HepG2 (cell line): ENCODE measurements around the gene SLC25A1. TPM values are rescaled to one million over a fixed set of nuclear protein-coding genes. Genes with fewer than 3 reads are reported as not detected.

ENCODE experiments used
- ATAC-seq: fragments of 200-7000 bp; cut with Tn5 transposase; 3 replicates; pipeline ENCODE4 v1.9.1; 2020; ENCODE audit warnings: mild to moderate bottlenecking, moderate library complexity
- BruUV-seq: library from RNA; stranded (reverse); fragments of 400-500 nt; replicated peaks from 2 replicates; lab custom pipeline; 2021; lab: Mats Ljungman, UMichigan
- CTCF ChIA-PET: fragments of 300-600 bp; formaldehyde crosslinking; extraction: SDS; loops from one replicate; lab custom pipeline; 2021; ENCODE audit warnings: low total read pairs, inconsistent platforms, low intra/inter-chr PET ratio; lab: Yijun Ruan, JAX
- POLR2A ChIA-PET: fragments of 350-600 bp; sonication (Branson Sonifier 250); formaldehyde crosslinking; loops from one replicate; lab custom pipeline; 2020; ENCODE audit warnings: antibody characterized with exemption, inconsistent platforms; lab: Yijun Ruan, JAX
- DNase-seq: peaks from one replicate; pipeline ENCODE4 v3.0.0-alpha.2; 2015; ENCODE audit warnings: low spot score
- FAIRE-seq: peaks from 3 replicates; lab custom pipeline; 2011; peaks lifted over from hg19 to GRCh38; lab: Jason Lieb, UNC
- H2AFZ ChIP-seq: one replicate; pipeline ENCODE4 v1.6.1; 2011; ENCODE audit warnings: low read length, inconsistent platforms
- H3K27ac ChIP-seq: fragments of 300-600 bp; 3 replicates; pipeline ENCODE4 v1.8.0; 2011; ENCODE audit warnings: mixed run types, mild to moderate bottlenecking, mixed read lengths, low read length, inconsistent platforms; ENCODE audit not compliant: insufficient read depth; ENCODE audit errors: extremely low read length
- H3K27me3 ChIP-seq, 2 experiments: fragments of 200-600 bp in 1 of 2; 2 replicates in 1 of 2; 3 replicates in 1 of 2; pipeline versions ENCODE4 v1.6.0 to v1.8.0; 2011; ENCODE audit warnings: low read length in 2 of 2, mild to moderate bottlenecking in 2 of 2, moderate library complexity in 2 of 2, inconsistent platforms in 1 of 2; ENCODE audit not compliant: insufficient read depth in 2 of 2, control insufficient read depth in 1 of 2
- H3K36me3 ChIP-seq, 2 experiments: fragments of 200-600 bp in 1 of 2; replicated peaks in 1 of 2; 2 replicates in 1 of 2; 3 replicates in 1 of 2; pipeline versions ENCODE4 v1.5.1 to v1.8.0; 2011; ENCODE audit warnings: low read length in 2 of 2, inconsistent platforms in 1 of 2; ENCODE audit not compliant: insufficient read depth in 2 of 2, control insufficient read depth in 1 of 2
- H3K4me1 ChIP-seq: 2 replicates; pipeline ENCODE4 v1.5.1; 2012; ENCODE audit warnings: low read length, inconsistent platforms; ENCODE audit not compliant: insufficient read depth
- H3K4me2 ChIP-seq: 2 replicates; pipeline ENCODE4 v1.6.0; 2011; ENCODE audit warnings: low read depth, low read length, inconsistent platforms
- H3K4me3 ChIP-seq, 3 experiments: fragments of 200-600 bp in 1 of 3; sonication (generic), shearing (Covaris generic) in 1 of 3; replicated peaks in 1 of 3; 2 replicates each; pipeline ENCODE4 v1.5.1; 2011 to 2016; ENCODE audit warnings: low read length in 3 of 3, inconsistent platforms in 2 of 3, low read depth in 2 of 3, mild to moderate bottlenecking in 2 of 3, control low read depth in 1 of 3, mixed read lengths in 1 of 3; ENCODE audit not compliant: insufficient read depth in 1 of 3
- H3K79me2 ChIP-seq: one replicate; pipeline ENCODE4 v1.6.1; 2011; ENCODE audit warnings: low read length, inconsistent platforms; ENCODE audit not compliant: insufficient read depth
- H3K9ac ChIP-seq: 2 replicates; pipeline ENCODE4 v1.6.0; 2011; ENCODE audit warnings: mild to moderate bottlenecking, low read depth, low read length, inconsistent platforms; ENCODE audit not compliant: insufficient read depth
- H3K9me3 ChIP-seq: 2 replicates; pipeline ENCODE4 v1.5.1; 2012; ENCODE audit warnings: mild to moderate bottlenecking, low read length
- H4K20me1 ChIP-seq: 2 replicates; pipeline ENCODE4 v1.6.0; 2011; ENCODE audit warnings: inconsistent platforms, mild to moderate bottlenecking, low read length, moderate library complexity; ENCODE audit not compliant: insufficient read depth
- CENPT ChIP-seq: sonication (generic); formaldehyde crosslinking; IDR thresholded peaks from 2 replicates; pipeline ENCODE4 v1.8.0; 2022; ENCODE audit warnings: low read depth, mild to moderate bottlenecking, moderate library complexity, missing genetic modification reagents
- ETV6 ChIP-seq: sonication (generic); formaldehyde crosslinking; conservative IDR thresholded peaks from 2 replicates; pipeline ENCODE4 v1.4.0; 2020; ENCODE audit warnings: missing genetic modification reagents
- GMEB1 ChIP-seq: sonication (generic); formaldehyde crosslinking; IDR thresholded peaks from 2 replicates; pipeline ENCODE4 v1.5.1; 2020; ENCODE audit warnings: missing genetic modification reagents, mild to moderate bottlenecking, borderline replicate concordance
- GZF1 ChIP-seq: sonication (generic); formaldehyde crosslinking; IDR thresholded peaks from 2 replicates; pipeline ENCODE4 v1.5.1; 2020; ENCODE audit warnings: mild to moderate bottlenecking, missing genetic modification reagents
- HOXD1 ChIP-seq: sonication (generic); formaldehyde crosslinking; IDR thresholded peaks from 2 replicates; pipeline ENCODE4 v1.5.0; 2020; ENCODE audit warnings: missing genetic modification reagents
- KIAA2018 ChIP-seq: sonication (generic); formaldehyde crosslinking; IDR thresholded peaks from 2 replicates; pipeline ENCODE4 v1.5.0; 2020; ENCODE audit warnings: mild to moderate bottlenecking, missing genetic modification reagents, borderline replicate concordance
- RFX3 ChIP-seq: IDR thresholded peaks from 2 replicates; pipeline ENCODE4 v1.6.1; 2016; ENCODE audit warnings: missing biosample characterization, missing genetic modification reagents
- THYN1 ChIP-seq: sonication (generic); formaldehyde crosslinking; IDR thresholded peaks from 2 replicates; pipeline ENCODE4 v1.8.1; 2023; ENCODE audit warnings: low read depth, mild to moderate bottlenecking, moderate library complexity, missing genetic modification reagents, borderline replicate concordance
- ZFP62 ChIP-seq: sonication (generic); formaldehyde crosslinking; IDR thresholded peaks from 2 replicates; pipeline ENCODE4 v1.4.0; 2020; ENCODE audit warnings: missing genetic modification reagents
- ZNF143 ChIP-seq: sonication (generic); formaldehyde crosslinking; IDR thresholded peaks from 2 replicates; pipeline ENCODE4 v1.4.0; 2020; ENCODE audit warnings: missing genetic modification reagents
- ZNF296 ChIP-seq: sonication (generic); formaldehyde crosslinking; conservative IDR thresholded peaks from 2 replicates; pipeline ENCODE4 v1.5.0; 2020; ENCODE audit warnings: mild to moderate bottlenecking, missing genetic modification reagents
- ZNF446 ChIP-seq: sonication (generic); formaldehyde crosslinking; IDR thresholded peaks from 2 replicates; pipeline ENCODE4 v1.5.0; 2020; ENCODE audit warnings: mild to moderate bottlenecking, missing genetic modification reagents
- ZNF777 ChIP-seq: sonication (generic); formaldehyde crosslinking; IDR thresholded peaks from 2 replicates; pipeline ENCODE4 v1.4.0; 2020; ENCODE audit warnings: missing genetic modification reagents
- WGBS: methylation state at CpG from one replicate; pipeline ENCODE4 v1.1.6; 2017; ENCODE audit warnings: low lambda C conversion rate; 5-methylcytosine and 5-hydroxymethylcytosine counted together
- in situ Hi-C: cut with HindIII; loops from 2 replicates; pipeline ENCODE4 v1.10.0; 2017; ENCODE audit warnings: low pct_unique_long_range_greater_than_20kb; ENCODE audit not compliant: extremely low pct_ligation_motif_present
- intact Hi-C: fragments of 100-400 bp; cut with micrococcal nuclease; formaldehyde crosslinking; loops from one replicate; pipeline ENCODE4 v1.10.0; 2022; ENCODE audit not compliant: unreplicated experiment
- polyA plus RNA-seq, 8 experiments: library from polyadenylated mRNA; depleted of rRNA in 3 of 8; stranded (reverse) in 7 of 8; unstranded in 1 of 8; fragments of >200 nt; fragmentation: Illumina TruSeq in 4 of 8; extraction: Trizol in 4 of 8; gene quantifications; 2 replicates each; pipeline versions ENCODE4 v1.2.1 to v1.2.3, GENCODE V29; 2011 to 2016; ENCODE audit warnings: low read depth in 4 of 8, missing spikeins in 1 of 8, mixed read lengths in 1 of 8; ENCODE audit not compliant: insufficient read depth in 1 of 8
- total RNA-seq, 5 experiments: library from RNA; depleted of rRNA; stranded (reverse); fragments of >200 nt; fragmentation: Illumina TruSeq; extraction: Trizol; gene quantifications; 2 replicates each; pipeline ENCODE4 v1.2.3, GENCODE V29; 2016; ENCODE audit warnings: low read depth in 1 of 5

Gene SLC25A1
- total and polyA plus RNA-seq, 2 of the 13 experiments (the other 11 are each of a cell fraction or from before 2014, with no cell fraction given): 49.4 to 161 TPM

- Histone ChIP-seq H3K4me3 (no peak overlapping the region), H3K27me3 (no peaks in the 10 kb centered on the region), H3K79me2 (no peaks in the 10 kb centered on the region), H3K4me2 (no peak overlapping the region), H4K20me1 (no peaks in the 10 kb centered on the region), H3K36me3 (no peaks in the 10 kb centered on the region), H3K9me3 (no peaks in the 10 kb centered on the region), H3K9ac (no peak overlapping the region), H3K4me1 (peaks cover 30% of the 10 kb centered on the region), H3K27ac (no peak overlapping the region), H2AFZ (no peak overlapping the region)
- ChIA-PET POLR2A (no interaction called here), CTCF (no interaction called here)
- in situ Hi-C loops (loop anchor here (5.0 kb wide), 1 partner anchor 109 kb away; the partner anchor contains the start of gene CLTCL1), intact Hi-C loops (no loop called here)
- DNase-seq (no peak), ATAC-seq (no peak), FAIRE-seq (no peak)
- no TSS peak for BruUV-seq
- TF ChIP-seq ZNF446 (CRISPR knock-in tag) (no peak), ZNF296 (CRISPR knock-in tag) (no peak), KIAA2018 (CRISPR knock-in tag) (no peak), RFX3 (CRISPR knock-in tag) (no peak), CENPT (no peak), GMEB1 (CRISPR knock-in tag) (no peak), THYN1 (CRISPR knock-in tag) (no peak), ETV6 (CRISPR knock-in tag) (no peak), ZFP62 (CRISPR knock-in tag) (no peak), HOXD1 (CRISPR knock-in tag) (no peak), ZNF143 (CRISPR knock-in tag) (no peak), ZNF777 (CRISPR knock-in tag) (no peak), GZF1 (CRISPR knock-in tag) (no peak)
- no CpG with 5 or more reads among the region's 9 CpGs for WGBS
Observed at GRCh38 chr22:19183216-19183615, 4.7 kb upstream of the SLC25A1 start.
